Neural progenitor cell (in vitro differentiated cells): ENCODE results near the gene KLHL36. TPM values are rescaled to one million over a fixed set of nuclear protein-coding genes. Genes with fewer than 3 reads are reported as not detected.

ENCODE experiments used
- DNase-seq: peaks from one replicate; pipeline ENCODE4 v3.0.0-alpha.2; 2016; ENCODE audit warnings: low spot score
- H2AFZ ChIP-seq: fragments of 200-600 bp; sonication (generic); replicated peaks from 2 replicates; pipeline ENCODE4 v1.6.1; 2016; ENCODE audit warnings: antibody characterized with exemption
- H3F3A ChIP-seq: fragments of 200-600 bp; sonication (generic); 2 replicates; pipeline ENCODE4 v1.6.1; 2016; ENCODE audit warnings: antibody characterized with exemption, low read depth
- H3K27ac ChIP-seq: fragments of 200-600 bp; sonication (generic); 2 replicates; pipeline ENCODE4 v1.5.1; 2016; ENCODE audit warnings: mild to moderate bottlenecking
- H3K27me3 ChIP-seq: fragments of 200-600 bp; sonication (generic); 2 replicates; pipeline ENCODE4 v1.6.1; 2016; ENCODE audit warnings: mild to moderate bottlenecking, moderate library complexity
- H3K36me3 ChIP-seq: fragments of 200-600 bp; sonication (generic); 2 replicates; pipeline ENCODE4 v1.5.1; 2016
- H3K4me1 ChIP-seq: fragments of 200-600 bp; sonication (generic); 2 replicates; pipeline ENCODE4 v1.6.1; 2016; ENCODE audit warnings: mixed run types
- H3K4me2 ChIP-seq: fragments of 200-600 bp; sonication (generic); 2 replicates; pipeline ENCODE4 v1.6.1; 2016
- H3K4me3 ChIP-seq: fragments of 200-600 bp; sonication (generic); 2 replicates; pipeline ENCODE4 v1.5.1; 2016
- H3K79me2 ChIP-seq: fragments of 200-600 bp; sonication (generic); 2 replicates; pipeline ENCODE4 v1.6.1; 2016; ENCODE audit warnings: low read depth
- H3K9ac ChIP-seq: fragments of 200-600 bp; sonication (generic); 2 replicates; pipeline ENCODE4 v1.6.1; 2016
- H3K9me3 ChIP-seq: fragments of 200-600 bp; sonication (generic); 2 replicates; pipeline ENCODE4 v1.5.1; 2016; ENCODE audit warnings: low read depth
- H4K20me1 ChIP-seq: fragments of 200-600 bp; sonication (generic); 2 replicates; pipeline ENCODE4 v1.6.1; 2016; ENCODE audit warnings: low read depth
- H3K27ac Mint-ChIP-seq: 3 replicates; pipeline ENCODE4 v1.8.0; 2021; ENCODE audit warnings: mixed read lengths
- H3K27me3 Mint-ChIP-seq: 2 replicates; pipeline ENCODE4 v1.8.0; 2022; ENCODE audit warnings: low read depth, mild to moderate bottlenecking, inconsistent platforms, moderate library complexity, mixed read lengths; ENCODE audit not compliant: insufficient read depth
- H3K36me3 Mint-ChIP-seq: 3 replicates; pipeline ENCODE4 v1.8.0; 2021; ENCODE audit warnings: mixed read lengths
- H3K4me1 Mint-ChIP-seq: 3 replicates; pipeline ENCODE4 v1.8.0; 2021; ENCODE audit warnings: mixed read lengths
- H3K4me3 Mint-ChIP-seq: 3 replicates; pipeline ENCODE4 v1.8.0; 2021; ENCODE audit warnings: mild to moderate bottlenecking, moderate library complexity, mixed read lengths
- H3K9me3 Mint-ChIP-seq: 3 replicates; pipeline ENCODE4 v1.8.0; 2020; ENCODE audit warnings: mixed read lengths
- EZH2 ChIP-seq: fragments of 200-600 bp; sonication (generic); IDR thresholded peaks from 2 replicates; pipeline ENCODE4 v1.6.1; 2017; ENCODE audit warnings: antibody characterized with exemption, mild to moderate bottlenecking, moderate library complexity
- EZH2phosphoT487 ChIP-seq: fragments of 200-600 bp; sonication (generic); IDR thresholded peaks from 2 replicates; pipeline ENCODE4 v1.6.1; 2017; ENCODE audit warnings: antibody characterized with exemption
- total RNA-seq: library from RNA; depleted of rRNA; stranded (reverse); fragments of >200 nt; gene quantifications from 2 replicates; pipeline ENCODE4 v1.2.3, GENCODE V29; 2015; ENCODE audit warnings: low replicate concordance
- TF ChIP-seq, protein P1 (sequence below): fragments of 200-600 bp; sonication (generic); IDR thresholded peaks from 2 replicates; pipeline ENCODE4 v1.5.1; 2017; ENCODE audit warnings: antibody characterized with exemption, mild to moderate bottlenecking

KLHL36 gene
- total RNA-seq, 1 donor from 2014 or later, result 15.9 TPM

DNA sequence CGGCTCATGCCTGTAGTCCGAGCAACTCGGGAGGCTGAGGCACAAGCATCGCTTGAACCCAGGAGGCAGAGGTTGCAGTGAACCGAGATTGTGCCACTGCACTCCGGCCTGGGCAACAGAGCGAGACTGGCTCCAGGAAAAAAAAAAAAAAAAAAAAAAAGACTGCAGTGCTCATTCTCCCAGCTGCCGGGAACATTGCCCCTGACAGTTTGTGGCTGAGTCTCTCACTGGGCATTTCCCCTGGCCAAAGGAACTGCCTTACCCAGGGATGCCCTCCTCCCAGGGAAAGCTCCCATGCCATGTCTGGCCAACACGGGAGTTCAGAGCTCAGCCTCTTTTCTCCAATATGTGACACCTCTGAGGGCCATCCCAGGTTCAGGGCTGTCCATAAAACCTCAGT is 30.2 kb downstream of the KLHL36 start:
- Histone ChIP-seq H3K27me3 (peaks cover 48% of the 10 kb centered on the region), H3K9me3 (no peaks in the 10 kb centered on the region), H3K27ac (no peak overlapping the region), H3K79me2 (no peaks in the 10 kb centered on the region), H3F3A (no peaks in the 10 kb centered on the region), H2AFZ (no peak overlapping the region), H3K9ac (no peak overlapping the region), H3K4me1 (peaks cover 9% of the 10 kb centered on the region), H3K36me3 (no peaks in the 10 kb centered on the region), H3K4me2 (no peak overlapping the region), H4K20me1 (no peaks in the 10 kb centered on the region), H3K4me3 (no peak overlapping the region)
- DNase-seq, result no peak
- H3K27ac Mint-ChIP-seq, result no peak overlapping the region
- H3K27me3 Mint-ChIP-seq, result peaks cover 9% of the 10 kb centered on the region
- TF ChIP-seq, protein P1, sequence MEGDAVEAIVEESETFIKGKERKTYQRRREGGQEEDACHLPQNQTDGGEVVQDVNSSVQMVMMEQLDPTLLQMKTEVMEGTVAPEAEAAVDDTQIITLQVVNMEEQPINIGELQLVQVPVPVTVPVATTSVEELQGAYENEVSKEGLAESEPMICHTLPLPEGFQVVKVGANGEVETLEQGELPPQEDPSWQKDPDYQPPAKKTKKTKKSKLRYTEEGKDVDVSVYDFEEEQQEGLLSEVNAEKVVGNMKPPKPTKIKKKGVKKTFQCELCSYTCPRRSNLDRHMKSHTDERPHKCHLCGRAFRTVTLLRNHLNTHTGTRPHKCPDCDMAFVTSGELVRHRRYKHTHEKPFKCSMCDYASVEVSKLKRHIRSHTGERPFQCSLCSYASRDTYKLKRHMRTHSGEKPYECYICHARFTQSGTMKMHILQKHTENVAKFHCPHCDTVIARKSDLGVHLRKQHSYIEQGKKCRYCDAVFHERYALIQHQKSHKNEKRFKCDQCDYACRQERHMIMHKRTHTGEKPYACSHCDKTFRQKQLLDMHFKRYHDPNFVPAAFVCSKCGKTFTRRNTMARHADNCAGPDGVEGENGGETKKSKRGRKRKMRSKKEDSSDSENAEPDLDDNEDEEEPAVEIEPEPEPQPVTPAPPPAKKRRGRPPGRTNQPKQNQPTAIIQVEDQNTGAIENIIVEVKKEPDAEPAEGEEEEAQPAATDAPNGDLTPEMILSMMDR, result no peak
- TF ChIP-seq EZH2phosphoT487, result no peak
- TF ChIP-seq EZH2, result no peak
- H3K4me3 Mint-ChIP-seq, result peak overlapping the region; percentile 22
- no peaks in the 10 kb centered on the region for H3K36me3 Mint-ChIP-seq
- H3K9me3 Mint-ChIP-seq, result no peaks in the 10 kb centered on the region
- H3K4me1 Mint-ChIP-seq, result peaks cover 18% of the 10 kb centered on the region

DNA sequence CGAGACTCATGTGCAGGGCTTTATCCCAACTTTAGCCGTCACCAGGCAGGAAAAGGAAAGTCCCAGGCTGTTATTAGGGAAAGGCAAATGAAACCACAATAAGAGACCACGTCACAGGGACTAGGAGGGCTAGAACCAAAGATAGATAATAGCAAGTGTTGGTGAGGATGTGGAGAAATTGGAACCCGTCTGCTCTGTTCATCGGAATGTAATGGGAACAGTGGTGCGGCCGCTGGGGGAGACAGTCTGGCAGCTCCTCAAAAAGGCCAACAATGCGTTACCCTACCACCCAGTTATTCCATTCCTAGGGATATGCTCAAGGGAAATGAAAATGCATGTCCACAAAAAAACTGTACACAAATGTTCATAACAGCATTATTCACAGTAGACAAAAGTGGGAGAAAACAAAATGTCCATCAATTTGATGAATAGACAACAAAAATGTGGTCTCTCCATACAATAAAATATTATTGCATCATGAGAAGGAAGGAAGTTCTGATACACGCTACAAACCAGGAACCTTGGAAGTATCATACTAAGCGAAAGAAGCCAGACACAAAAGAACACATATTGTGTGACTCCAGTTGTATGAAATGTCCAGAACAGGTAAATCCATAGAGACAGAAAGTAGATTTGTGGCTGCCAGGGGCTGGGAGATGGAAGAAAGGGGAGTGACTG is 32.0 kb downstream of the KLHL36 start:
- Histone ChIP-seq H3K4me2 (no peak overlapping the region), H3K36me3 (no peaks in the 10 kb centered on the region), H3K79me2 (no peaks in the 10 kb centered on the region), H3K9ac (no peak overlapping the region), H3K9me3 (no peaks in the 10 kb centered on the region), H3K4me1 (peaks cover 14% of the 10 kb centered on the region), H4K20me1 (peaks cover 6% of the 10 kb centered on the region), H3F3A (no peaks in the 10 kb centered on the region), H3K27me3 (peaks cover 65% of the 10 kb centered on the region), H3K27ac (no peak overlapping the region), H2AFZ (no peak overlapping the region), H3K4me3 (no peak overlapping the region)
- Mint-ChIP-seq H3K27ac (no peak overlapping the region), H3K27me3 (peaks cover 2% of the 10 kb centered on the region), H3K36me3 (no peaks in the 10 kb centered on the region), H3K9me3 (no peaks in the 10 kb centered on the region), H3K4me1 (peaks cover 31% of the 10 kb centered on the region), H3K4me3 (no peak overlapping the region)
- no peak for DNase-seq
- TF ChIP-seq, protein P1, result no peak
- no peak for TF ChIP-seq EZH2phosphoT487
- no peak for TF ChIP-seq EZH2

DNA sequence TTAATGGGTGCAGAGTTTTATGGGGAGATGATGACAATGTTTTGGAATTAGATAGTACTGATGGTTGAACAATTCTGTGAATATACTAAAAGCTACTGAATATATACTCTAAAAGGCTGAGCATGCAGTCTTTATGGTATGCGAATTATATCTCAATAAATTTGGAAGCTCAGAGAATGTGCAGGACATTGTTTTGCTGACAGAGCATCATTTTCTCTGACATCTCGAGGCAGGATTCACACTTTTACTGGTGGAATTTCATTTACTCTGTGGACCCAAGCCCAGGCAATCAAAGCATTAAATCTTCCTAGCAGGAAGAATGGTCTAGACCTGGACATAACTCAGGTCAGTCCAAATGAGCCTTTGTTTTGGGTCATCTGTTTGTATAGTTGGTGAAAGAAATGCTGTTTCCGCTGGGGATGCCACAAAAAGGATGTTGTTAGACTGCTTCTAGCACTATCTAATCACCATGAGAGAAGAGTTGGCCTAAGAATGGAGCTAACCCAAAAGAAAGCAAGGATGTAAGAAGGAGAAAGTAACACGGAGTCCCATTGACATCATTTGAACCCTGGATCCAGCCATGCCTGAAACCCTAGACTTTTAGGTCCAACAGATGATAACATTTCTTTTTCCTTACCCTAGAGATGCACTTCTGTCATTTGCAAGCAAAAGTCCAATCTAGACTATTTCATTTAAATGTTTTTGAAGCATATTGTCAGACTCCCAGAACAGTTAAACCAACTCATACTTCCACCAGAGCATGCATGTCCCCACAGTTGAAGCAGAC is 32.7 kb downstream of the KLHL36 start:
- Histone ChIP-seq H3K4me1 (peaks cover 14% of the 10 kb centered on the region), H2AFZ (no peak overlapping the region), H3K79me2 (no peaks in the 10 kb centered on the region), H3K9ac (no peak overlapping the region), H3K36me3 (no peaks in the 10 kb centered on the region), H3K27ac (no peak overlapping the region), H3K27me3 (peaks cover 73% of the 10 kb centered on the region), H3F3A (no peaks in the 10 kb centered on the region), H4K20me1 (peaks cover 6% of the 10 kb centered on the region), H3K4me3 (no peak overlapping the region), H3K4me2 (no peak overlapping the region), H3K9me3 (no peaks in the 10 kb centered on the region)
- Mint-ChIP-seq H3K4me1 (peaks cover 31% of the 10 kb centered on the region), H3K27me3 (peaks cover 2% of the 10 kb centered on the region), H3K9me3 (no peaks in the 10 kb centered on the region), H3K27ac (no peak overlapping the region), H3K36me3 (no peaks in the 10 kb centered on the region), H3K4me3 (no peak overlapping the region)
- no peak for DNase-seq
- TF ChIP-seq EZH2phosphoT487 (no peak), EZH2 (no peak)
- TF ChIP-seq, protein P1, result no peak
